KG1 (cell line): ENCODE data around the gene TSPAN2.

ENCODE experiments used
- DNase-seq: peaks from one replicate; lab custom pipeline; 2025; lab: John Stamatoyannopoulos, UW

TSPAN2 gene

GRCh38 chr1:115074839-115075534 lies 14.3 kb downstream of the TSPAN2 start:
- no peak for DNase-seq

GRCh38 chr1:115073298-115074087 lies 15.8 kb downstream of the TSPAN2 start:
- no peak for DNase-seq

- no peak for DNase-seq
Measured at GRCh38 chr1:115071012-115071664, 18.2 kb downstream of the TSPAN2 start.

- no peak for DNase-seq
Measured at GRCh38 chr1:115069659-115070308, 19.5 kb downstream of the TSPAN2 start.

- DNase-seq: no peak
Measured at GRCh38 chr1:115068826-115069585, 20.3 kb downstream of the TSPAN2 start.

GRCh38 chr1:115067161-115067859 lies 22.0 kb downstream of the TSPAN2 start:
- DNase-seq: no peak

- no peak for DNase-seq
Measured at GRCh38 chr1:115065021-115065420, 24.3 kb downstream of the TSPAN2 start.

- no peak for DNase-seq
Measured at GRCh38 chr1:115064461-115064860, 24.8 kb downstream of the TSPAN2 start.

GRCh38 chr1:115063228-115063901 lies 25.9 kb downstream of the TSPAN2 start:
- DNase-seq: no peak

- DNase-seq: peak; percentile 46
Measured at GRCh38 chr1:115062542-115063004, 26.7 kb downstream of the TSPAN2 start.

GRCh38 chr1:115060501-115060900 lies 28.8 kb downstream of the TSPAN2 start:
- DNase-seq: no peak

GRCh38 chr1:115059316-115059715 lies 30.0 kb downstream of the TSPAN2 start:
- DNase-seq: no peak

- no peak for DNase-seq
Measured at GRCh38 chr1:115057661-115058254, 31.5 kb downstream of the TSPAN2 start.

- DNase-seq: no peak
Measured at GRCh38 chr1:115056395-115056798, 32.9 kb downstream of the TSPAN2 start.

GRCh38 chr1:115052454-115053083 lies 36.7 kb downstream of the TSPAN2 start:
- DNase-seq: no peak

- no peak for DNase-seq
Measured at GRCh38 chr1:115051850-115052249, 37.5 kb downstream of the TSPAN2 start.

GRCh38 chr1:115046751-115047150 lies 42.6 kb downstream of the TSPAN2 start:
- DNase-seq: no peak

GRCh38 chr1:115041654-115042053 lies 47.6 kb downstream of the TSPAN2 start:
- DNase-seq: no peak

GRCh38 chr1:115040501-115040900 lies 48.8 kb downstream of the TSPAN2 start:
- no peak for DNase-seq
